Tibial nerve (tissue), 4 donors: Measurements from ENCODE around the gene DLGAP5. TPM values are rescaled to one million over a fixed set of nuclear protein-coding genes. Genes with fewer than 3 reads are reported as not detected.

Source experiments
- total RNA-seq, 4 donors: library from RNA; depleted of rRNA; stranded (reverse); fragments of >200 nt; gene quantifications; one replicate each; pipeline ENCODE4 v1.1.0, GENCODE V29; 2016

The DLGAP5 gene
- total RNA-seq, 4 donors from 2014 or later: 0.30 to 0.44 TPM; not detected in 2

Other genes starting within 250 kb of the DLGAP5 start
- gene WDHD1, start 164.5 kb downstream of the DLGAP5 start, total RNA-seq: 1 to 10 TPM; 1.2 to 3.1 (median 1.9) TPM
- gene SOCS4, start 164.3 kb downstream of the DLGAP5 start, total RNA-seq: 10 to 100 TPM; 13.3 to 28.8 (median 19.1) TPM
- gene MAPK1IP1L, start 139.9 kb downstream of the DLGAP5 start, total RNA-seq: 10 to 100 TPM; 25.3 to 54.0 (median 41.9) TPM
- gene LGALS3, start 62.3 kb downstream of the DLGAP5 start, total RNA-seq: 100 to 1,000 TPM; 246 to 526 (median 339) TPM
- gene FBXO34, start 79.8 kb upstream of the DLGAP5 start, total RNA-seq: 10 to 100 TPM; 23.9 to 40.8 (median 32.6) TPM
- gene ATG14, start 220.2 kb upstream of the DLGAP5 start, total RNA-seq: 10 to 100 TPM; 10.8 to 18.4 (median 14.7) TPM
- under 1 TPM in 1 of 4 donors, not detected in 3; 0.90 TPM for gene TBPL2, start 249.0 kb upstream of the DLGAP5 start, total RNA-seq